ENCODE data around the gene GPA33.

GRCh38 chr1:167061073-167061464 is 29.1 kb downstream of the GPA33 start:
- no peak for TF ChIP-seq POLR2AphosphoS5 (IDR thresholded peaks at IDR 0.05)
- no peak for TF ChIP-seq CTCF (IDR thresholded peaks at IDR 0.05)
- TF ChIP-seq POLR2A (IDR thresholded peaks at IDR 0.05), result no peak
- TF ChIP-seq EP300 (IDR thresholded peaks at IDR 0.05), result no peak
